ENCODE data around the gene MMP20. TPM values are rescaled to one million over a fixed set of nuclear protein-coding genes. Genes with fewer than 3 reads are reported as not detected.

The MMP20 gene
- polyA plus RNA-seq, 1 of the 3 experiments (the other 2 are of a cell fraction): not detected

- CTCF ChIA-PET: no interaction called here
- TF ChIP-seq IRF3 (IDR thresholded peaks at IDR 0.05; ENCODE audit: low read depth, low read length) (no peak), USF1 (IDR thresholded peaks at IDR 0.05; ENCODE audit: borderline replicate concordance, low read depth) (no peak), SMC3 (IDR thresholded peaks at IDR 0.05; ENCODE audit: low read depth, low read length) (no peak), SIN3A (IDR thresholded peaks at IDR 0.05; ENCODE audit: borderline replicate concordance, low read depth, low read length) (no peak), FOXM1 (IDR thresholded peaks at IDR 0.05; ENCODE audit: low read depth) (no peak), GATA2 (CRISPR knock-in tag; IDR thresholded peaks at IDR 0.05) (no peak)
- Histone ChIP-seq H3K4me1 (ENCODE audit: control insufficient read depth in 1 of 2, insufficient read depth in 2 of 2, low read depth in 1 of 2, low read length in 1 of 2) (no peaks in the 10 kb centered on the region; a peak in 1 of 4 replicates), H3K4me2 (no peak overlapping the region), H4K20me1 (ENCODE audit: insufficient read depth) (no peaks in the 10 kb centered on the region), H3K9me2 (no peaks in the 10 kb centered on the region), H3K27ac (ENCODE audit: low read depth in 2 of 2, low read length in 1 of 2) (no peak overlapping the region), H2AFZ (ENCODE audit: low read depth) (no peak overlapping the region), H3F3A (replicated peaks; ENCODE audit: insufficient read depth) (peaks cover 10% of the 10 kb centered on the region), H3K9me3 (no peaks in the 10 kb centered on the region), H3K27me3 (ENCODE audit: insufficient read depth) (no peaks in the 10 kb centered on the region), H3K36me3 (replicated peaks in 1 of 2; ENCODE audit: control insufficient read depth in 1 of 2, insufficient read depth in 2 of 2, low read length in 1 of 2) (no peaks in the 10 kb centered on the region), H3K79me2 (ENCODE audit: insufficient read depth) (no peaks in the 10 kb centered on the region), H3K4me3 (ENCODE audit: low read depth in 2 of 2, low read length in 1 of 2) (no peak overlapping the region), H3K9ac (no peak overlapping the region)
- DNase-seq: no peak
- POLR2A ChIA-PET: no interaction called here
Measured at GRCh38 chr11:102528618-102529017, 96.5 kb downstream of the MMP20 start.

GRCh38 chr11:102527684-102528083, 97.4 kb downstream of the MMP20 start:
- no peak overlapping the region for H3K4me3 ChIP-seq (ENCODE audit: low read depth in 2 of 2, low read length in 1 of 2)
- H3K27ac ChIP-seq (ENCODE audit: low read depth in 2 of 2, low read length in 1 of 2): no peak overlapping the region
- WGBS (ENCODE audit: low lambda C conversion rate): 33% methylated on average over 2 of the region's 2 CpGs
- no peaks in the 10 kb centered on the region for H3K9me3 ChIP-seq
- H3K4me2 ChIP-seq: no peak overlapping the region
- POLR2A ChIA-PET: no interaction called here
- no peaks in the 10 kb centered on the region; a peak in 1 of 4 replicates for H3K4me1 ChIP-seq (ENCODE audit: control insufficient read depth in 1 of 2, insufficient read depth in 2 of 2, low read depth in 1 of 2, low read length in 1 of 2)
- DNase-seq: no peak
- no peaks in the 10 kb centered on the region for H3K9me2 ChIP-seq
- CTCF ChIA-PET: no interaction called here
- TF ChIP-seq JUND (IDR thresholded peaks at IDR 0.05) (0 out of 2 replicates have a peak, but pooled peaks have one; percentile 18), RCOR1 (IDR thresholded peaks at IDR 0.05; ENCODE audit: low read length) (no peak), SIN3A (IDR thresholded peaks at IDR 0.05; ENCODE audit: borderline replicate concordance, low read depth, low read length) (no peak), TCF12 (IDR thresholded peaks at IDR 0.05) (0 out of 2 replicates have a peak, but pooled peaks have one; percentile 21), POLR2AphosphoS5 (IDR thresholded peaks at IDR 0.05; ENCODE audit: low read depth, low read length) (no peak), TAF1 (IDR thresholded peaks at IDR 0.05; ENCODE audit: borderline replicate concordance, low read depth, low read length) (no peak), FOXJ3 (CRISPR knock-in tag; IDR thresholded peaks at IDR 0.05) (no peak)
- no peak overlapping the region for H2AFZ ChIP-seq (ENCODE audit: low read depth)
- H3K36me3 ChIP-seq (replicated peaks in 1 of 2; ENCODE audit: control insufficient read depth in 1 of 2, insufficient read depth in 2 of 2, low read length in 1 of 2): no peaks in the 10 kb centered on the region
- peaks cover 10% of the 10 kb centered on the region for H3F3A ChIP-seq (replicated peaks; ENCODE audit: insufficient read depth)
- H3K79me2 ChIP-seq (ENCODE audit: insufficient read depth): no peaks in the 10 kb centered on the region
- no peak overlapping the region for H3K9ac ChIP-seq
- no peaks in the 10 kb centered on the region for H4K20me1 ChIP-seq (ENCODE audit: insufficient read depth)
- no peaks in the 10 kb centered on the region for H3K27me3 ChIP-seq (ENCODE audit: insufficient read depth)

Data from SK-N-SH (cell line).